ENCODE measurements around the gene APBA1. TPM values are rescaled to one million over a fixed set of nuclear protein-coding genes. Genes with fewer than 3 reads are reported as not detected.

The APBA1 gene
- total RNA-seq, 4 donors from 2014 or later: 5.8 to 15.7 (median 11.5) TPM

GRCh38 chr9:69400470-69400869 is 271.7 kb downstream of the APBA1 start:
- no peaks in the 10 kb centered on the region for H3K27me3 ChIP-seq
- H3K9me3 ChIP-seq: no peaks in the 10 kb centered on the region
- no peaks in the 10 kb centered on the region for H3K36me3 ChIP-seq
- WGBS: 88% methylated on average over 1 of the region's 1 CpG
- DNase-seq (ENCODE audit: low spot score in 2 of 2): no peak
- TF ChIP-seq EP300 (IDR thresholded peaks at IDR 0.05) (no peak), POLR2A (IDR thresholded peaks at IDR 0.05) (no peak), POLR2AphosphoS5 (IDR thresholded peaks at IDR 0.05) (no peak), CTCF (IDR thresholded peaks at IDR 0.05) (no peak)
- H3K4me3 ChIP-seq: no peak overlapping the region
- no peak overlapping the region for H3K27ac ChIP-seq
- H3K4me1 ChIP-seq: peaks cover 7% of the 10 kb centered on the region

GRCh38 chr9:69397384-69398214 is 274.6 kb downstream of the APBA1 start:
- peaks cover 7% of the 10 kb centered on the region for H3K4me1 ChIP-seq
- H3K4me3 ChIP-seq: no peak overlapping the region
- 35% methylated on average over 12 of the region's 12 CpGs for WGBS

GRCh38 chr9:69396759-69397158 is 275.4 kb downstream of the APBA1 start:
- H3K27ac ChIP-seq: peak overlapping the region; percentile 34
- peaks cover 3% of the 10 kb centered on the region for H3K36me3 ChIP-seq
- peaks cover 8% of the 10 kb centered on the region for H3K4me1 ChIP-seq
- no peaks in the 10 kb centered on the region for H3K9me3 ChIP-seq
- WGBS: 83% methylated on average over 2 of the region's 2 CpGs
- no peaks in the 10 kb centered on the region for H3K27me3 ChIP-seq
- H3K4me3 ChIP-seq: no peak overlapping the region
- DNase-seq (ENCODE audit: low spot score in 2 of 2): no peak
- TF ChIP-seq POLR2AphosphoS5 (IDR thresholded peaks at IDR 0.05) (no peak), EP300 (IDR thresholded peaks at IDR 0.05) (no peak), CTCF (IDR thresholded peaks at IDR 0.05) (no peak), POLR2A (IDR thresholded peaks at IDR 0.05) (no peak)

More at GRCh38 chr9:69397384-69398214, 274.6 kb downstream of the APBA1 start:
- Histone ChIP-seq H3K9me3 (no peaks in the 10 kb centered on the region), H3K27me3 (no peaks in the 10 kb centered on the region), H3K36me3 (no peaks in the 10 kb centered on the region), H3K27ac (peak overlapping the region; percentile 57)
- no peak for TF ChIP-seq CTCF (IDR thresholded peaks at IDR 0.05)
- TF ChIP-seq POLR2AphosphoS5 (IDR thresholded peaks at IDR 0.05): no peak
- TF ChIP-seq EP300 (IDR thresholded peaks at IDR 0.05): no peak
- no peak for TF ChIP-seq POLR2A (IDR thresholded peaks at IDR 0.05)
- DNase-seq (ENCODE audit: low spot score in 2 of 2): no peak

- Histone ChIP-seq H3K36me3 (peaks cover 10% of the 10 kb centered on the region), H3K27ac (peak overlapping the region; percentile 24), H3K27me3 (no peaks in the 10 kb centered on the region), H3K4me3 (no peak overlapping the region), H3K4me1 (peaks cover 11% of the 10 kb centered on the region), H3K9me3 (no peaks in the 10 kb centered on the region)
- no peak for DNase-seq (ENCODE audit: low spot score in 2 of 2)
- WGBS: 74% methylated on average over 5 of the region's 5 CpGs
- TF ChIP-seq POLR2A (IDR thresholded peaks at IDR 0.05) (no peak), EP300 (IDR thresholded peaks at IDR 0.05) (no peak), CTCF (IDR thresholded peaks at IDR 0.05) (no peak), POLR2AphosphoS5 (IDR thresholded peaks at IDR 0.05) (no peak)
Measured at GRCh38 chr9:69395718-69396117, 276.5 kb downstream of the APBA1 start.

GRCh38 chr9:69393425-69393824 is 278.7 kb downstream of the APBA1 start:
- H3K27ac ChIP-seq: no peak overlapping the region
- H3K4me1 ChIP-seq: peaks cover 11% of the 10 kb centered on the region
- H3K4me3 ChIP-seq: no peak overlapping the region
- H3K27me3 ChIP-seq: no peaks in the 10 kb centered on the region
- H3K36me3 ChIP-seq: peaks cover 10% of the 10 kb centered on the region
- TF ChIP-seq CTCF (IDR thresholded peaks at IDR 0.05): no peak
- TF ChIP-seq POLR2AphosphoS5 (IDR thresholded peaks at IDR 0.05): no peak
- no peak for TF ChIP-seq POLR2A (IDR thresholded peaks at IDR 0.05)
- TF ChIP-seq EP300 (IDR thresholded peaks at IDR 0.05): no peak
- WGBS: 95% methylated on average over 6 of the region's 6 CpGs
- DNase-seq (ENCODE audit: low spot score in 2 of 2): no peak
- no peaks in the 10 kb centered on the region for H3K9me3 ChIP-seq

All from suprapubic skin (tissue), 4 donors.